Naive thymus-derived CD4-positive, alpha-beta T cell (primary cell): ENCODE results near the gene FXN. TPM values are rescaled to one million over a fixed set of nuclear protein-coding genes. Genes with fewer than 3 reads are reported as not detected.

Experiments
- ATAC-seq: fragments of 150-1000 bp; cut with Tn5 transposase; 2 replicates; pipeline ENCODE4 v1.10.0; 2021; ENCODE audit warnings: mild to moderate bottlenecking, moderate library complexity
- CTCF ChIA-PET: fragments of 350-600 bp; sonication (Branson Sonifier 250); formaldehyde crosslinking; loops from one replicate; lab custom pipeline; 2021; ENCODE audit warnings: antibody characterized with exemption; lab: Charles Lee
- POLR2A ChIA-PET: fragments of 350-600 bp; sonication (Branson Sonifier 250); formaldehyde crosslinking; loops from one replicate; lab custom pipeline; 2021; ENCODE audit warnings: antibody characterized with exemption, inconsistent platforms; lab: Charles Lee
- DNase-seq, 9 donors: peaks; one replicate each; pipeline versions ENCODE4 v3.0.0 to v3.0.0-alpha.2; 2020 to 2022; ENCODE audit warnings: mixed read lengths in 1 of 9
- H3K27ac ChIP-seq: one replicate; pipeline ENCODE4 v1.7.0; 2013; ENCODE audit warnings: mild to moderate bottlenecking, low read depth, low read length, moderate library complexity
- H3K27me3 ChIP-seq, 2 donors: one replicate each; pipeline ENCODE4 v1.7.0; 2013; ENCODE audit warnings: low read length in 2 of 2, mild to moderate bottlenecking in 2 of 2, moderate library complexity in 2 of 2; ENCODE audit not compliant: control insufficient read depth in 2 of 2, insufficient read depth in 2 of 2
- H3K36me3 ChIP-seq, 3 experiments: 1 replicate in 2 of 3; 2 replicates in 1 of 3; pipeline ENCODE4 v1.7.0; 2013; ENCODE audit warnings: low read length in 3 of 3, mild to moderate bottlenecking in 3 of 3, moderate library complexity in 1 of 3; ENCODE audit not compliant: insufficient read depth in 3 of 3, control insufficient read depth in 2 of 3
- H3K4me1 ChIP-seq, 2 donors: one replicate each; pipeline ENCODE4 v1.7.0; 2013; ENCODE audit warnings: low read length in 2 of 2, mild to moderate bottlenecking in 2 of 2, moderate library complexity in 1 of 2; ENCODE audit not compliant: control insufficient read depth in 2 of 2, insufficient read depth in 2 of 2
- H3K4me3 ChIP-seq: 2 replicates; pipeline ENCODE4 v1.7.0; 2013; ENCODE audit warnings: mild to moderate bottlenecking, low read length
- H3K9me3 ChIP-seq, 3 experiments: 1 replicate in 2 of 3; 2 replicates in 1 of 3; pipeline ENCODE4 v1.7.0; 2013; ENCODE audit warnings: low read length in 3 of 3; ENCODE audit not compliant: control insufficient read depth in 2 of 3
- H3K27ac Mint-ChIP-seq, 9 donors: one replicate each; pipeline ENCODE4 v1.8.0; 2020 to 2022; ENCODE audit warnings: mixed read lengths in 9 of 9, mild to moderate bottlenecking in 8 of 9, moderate library complexity in 5 of 9, inconsistent platforms in 2 of 9
- H3K27me3 Mint-ChIP-seq, 5 donors: one replicate each; pipeline ENCODE4 v1.8.0; 2021 to 2022; ENCODE audit warnings: mixed read lengths in 5 of 5, mild to moderate bottlenecking in 1 of 5
- H3K36me3 Mint-ChIP-seq, 5 donors: one replicate each; pipeline ENCODE4 v1.8.0; 2020 to 2022; ENCODE audit warnings: mixed read lengths in 5 of 5, mild to moderate bottlenecking in 3 of 5, inconsistent platforms in 1 of 5
- H3K4me1 Mint-ChIP-seq, 7 donors: one replicate each; pipeline ENCODE4 v1.8.0; 2020 to 2022; ENCODE audit warnings: mixed read lengths in 7 of 7, mild to moderate bottlenecking in 3 of 7, inconsistent platforms in 1 of 7
- H3K4me3 Mint-ChIP-seq, 10 donors: one replicate each; pipeline ENCODE4 v1.8.0; 2020 to 2022; ENCODE audit warnings: mild to moderate bottlenecking in 10 of 10, mixed read lengths in 10 of 10, moderate library complexity in 6 of 10, inconsistent platforms in 2 of 10
- H3K9me3 Mint-ChIP-seq, 11 donors: one replicate each; pipeline ENCODE4 v1.8.0; 2020 to 2022; ENCODE audit warnings: mixed read lengths in 11 of 11, mild to moderate bottlenecking in 4 of 11, inconsistent platforms in 1 of 11, moderate library complexity in 1 of 11
- intact Hi-C, 2 donors: fragments of 100-400 bp; cut with micrococcal nuclease; formaldehyde crosslinking; loops; one replicate each; pipeline ENCODE4 v1.15.1; 2023
- polyA plus RNA-seq, 2 donors: library from polyadenylated mRNA; unstranded; fragments of 300-500 nt; fragmentation: Illumina TruSeq; gene quantifications; one replicate each; pipeline ENCODE4 v1.2.3, GENCODE V29; 2021
- total RNA-seq, 6 experiments: library from RNA in 5 of 6; stranded (reverse) in 5 of 6; gene quantifications; 1 replicate in 5 of 6; 2 replicates in 1 of 6; pipeline ENCODE4 v1.2.3 and lab custom pipeline; 2021 to 2026

FXN gene
- total and polyA plus RNA-seq, 7 experiments from 2014 or later: 16.7 to 84.7 (median 20.0) TPM

DNA sequence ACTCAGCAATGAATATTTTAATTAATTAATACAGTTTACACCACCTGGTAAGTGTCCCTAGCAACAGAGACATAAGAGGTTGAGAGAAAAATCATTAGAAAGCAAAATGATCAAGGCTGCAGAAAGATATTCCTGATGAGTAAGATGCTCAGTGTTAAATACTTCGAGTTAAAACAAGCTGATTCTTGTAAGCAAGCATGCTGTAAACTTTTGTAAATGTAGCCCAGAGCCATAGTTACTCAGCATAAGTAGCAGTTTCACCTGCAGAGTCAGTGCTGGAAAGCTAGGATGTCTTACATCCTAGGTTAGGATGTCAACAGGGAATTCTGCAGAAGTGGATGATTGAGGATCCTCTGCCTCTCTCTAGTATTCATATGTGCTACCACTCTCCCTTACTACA, 25.8 kb upstream of the FXN start:
- Mint-ChIP-seq H3K4me1 (peaks cover 5 to 14% (median 10%) of the 10 kb centered on the region in 7 donors), H3K9me3 (no peaks in the 10 kb centered on the region), H3K36me3 (peaks cover 0 to under 1% (median 0%) of the 10 kb centered on the region in 5 donors), H3K4me3 (no peak overlapping the region), H3K27ac (no peak overlapping the region), H3K27me3 (peaks cover 5 to 20% (median 13%) of the 10 kb centered on the region in 5 donors)
- no peaks in the 10 kb centered on the region for H3K36me3 ChIP-seq
- H3K27ac ChIP-seq: no peak overlapping the region
- ChIA-PET POLR2A (interaction anchor here (1.0 kb wide), 1 partner anchor 11 kb away, joined by 3 read pairs; no protein-coding TSS in a partner anchor), CTCF (interaction anchor here (0.6 to 1.9 kb wide), 4 partner anchors 10 to 426 kb away, joined by 3 to 7 read pairs (median 4); no protein-coding TSS in a partner anchor)
- no peak for DNase-seq
- no peak overlapping the region for H3K4me3 ChIP-seq
- H3K27me3 ChIP-seq: no peaks in the 10 kb centered on the region
- no peak for ATAC-seq
- H3K4me1 ChIP-seq: peaks cover 0 to 11% of the 10 kb centered on the region in 2 donors
- no peaks in the 10 kb centered on the region for H3K9me3 ChIP-seq
- intact Hi-C loops: no loop called here

DNA sequence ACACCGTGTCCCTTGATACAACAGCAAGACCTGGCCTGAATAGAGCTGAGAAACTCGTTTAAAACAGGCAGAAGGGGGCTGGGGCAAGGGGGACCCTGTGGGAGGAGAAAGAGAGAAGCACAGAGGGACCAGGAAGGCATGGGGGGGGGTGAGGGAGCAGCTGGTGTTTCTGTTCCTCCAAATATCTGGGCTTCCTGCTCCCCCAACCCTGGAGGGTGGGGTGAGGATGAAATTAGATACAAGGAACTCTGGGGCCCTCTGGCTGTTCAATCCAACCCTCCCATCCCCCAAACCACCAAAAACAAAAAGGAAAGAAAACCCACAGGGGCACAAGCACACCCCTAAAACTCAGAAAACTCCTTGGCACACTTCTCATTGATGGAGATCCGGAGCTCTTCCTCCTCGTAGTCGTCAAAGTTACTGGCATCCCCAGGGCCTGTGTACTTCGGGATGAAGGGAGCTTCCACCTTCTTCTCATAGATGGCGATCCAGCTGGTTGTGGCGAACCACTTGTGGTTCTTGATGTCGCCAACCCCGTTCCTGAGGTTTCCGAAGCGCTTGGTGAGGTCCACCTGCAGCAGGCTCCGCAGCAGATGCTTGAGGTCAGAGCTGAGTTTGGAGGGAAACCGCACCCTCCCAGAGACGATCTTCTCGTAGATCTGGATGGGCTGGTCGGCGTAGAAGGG, 22.7 kb upstream of the FXN start:
- H3K27ac ChIP-seq: no peak overlapping the region
- Mint-ChIP-seq H3K27ac (peak overlapping the region in 1 of 9 donors; percentile 70), H3K27me3 (peaks cover 6 to 27% (median 13%) of the 10 kb centered on the region in 5 donors), H3K36me3 (peaks cover 0 to 3% (median 0%) of the 10 kb centered on the region in 5 donors), H3K4me3 (peak overlapping the region in 6 of 10 donors; percentile 29 to 67 (median 50)), H3K4me1 (peaks cover 5 to 20% (median 10%) of the 10 kb centered on the region in 7 donors), H3K9me3 (no peaks in the 10 kb centered on the region)
- DNase-seq (no peak), ATAC-seq (no peak)
- intact Hi-C loops: no loop called here
- no peaks in the 10 kb centered on the region for H3K36me3 ChIP-seq
- H3K4me1 ChIP-seq: peaks cover 0 to 11% of the 10 kb centered on the region in 2 donors
- no peaks in the 10 kb centered on the region for H3K27me3 ChIP-seq
- POLR2A ChIA-PET: interaction anchor here (0.6 kb wide), 1 partner anchor 12 kb away, joined by 3 read pairs; no protein-coding TSS in a partner anchor
- H3K4me3 ChIP-seq: no peak overlapping the region
- CTCF ChIA-PET: interaction anchor here (0.6 to 1.0 kb wide), 3 partner anchors 16 to 179 kb away, joined by 3 to 4 read pairs (median 3); partner anchors contain the start of gene FXN
- H3K9me3 ChIP-seq: no peaks in the 10 kb centered on the region

DNA sequence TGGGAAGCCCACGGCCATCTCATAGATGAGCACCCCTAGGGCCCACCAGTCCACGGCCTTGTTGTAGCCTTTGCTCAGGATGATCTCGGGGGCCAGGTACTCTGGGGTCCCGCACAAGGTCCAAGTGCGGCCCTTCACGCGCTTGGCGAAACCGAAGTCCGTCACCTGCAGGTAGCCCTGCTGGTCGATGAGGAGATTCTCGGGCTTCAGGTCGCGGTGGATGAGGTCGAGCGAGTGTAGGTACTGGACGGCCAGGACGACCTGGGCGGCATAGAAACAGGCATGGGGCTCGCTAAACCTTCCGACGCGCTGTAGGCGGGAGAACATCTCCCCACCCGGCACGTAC, 22.2 kb upstream of the FXN start:
- Mint-ChIP-seq H3K9me3 (no peaks in the 10 kb centered on the region), H3K4me3 (peak overlapping the region in 3 of 10 donors; percentile 46 to 67 (median 51)), H3K4me1 (peaks cover 7 to 25% (median 15%) of the 10 kb centered on the region in 7 donors), H3K36me3 (peaks cover 0 to 3% (median 0%) of the 10 kb centered on the region in 5 donors), H3K27me3 (peaks cover 6 to 27% (median 13%) of the 10 kb centered on the region in 5 donors), H3K27ac (peak overlapping the region in 1 of 9 donors; percentile 70)
- DNase-seq (no peak), ATAC-seq (no peak)
- ChIA-PET CTCF (interaction anchor here (1.0 kb wide), 1 partner anchor 22 kb away, joined by 4 read pairs; the partner anchor contains the start of gene FXN), POLR2A (interaction anchor here (0.6 kb wide), 1 partner anchor 13 kb away, joined by 3 read pairs; no protein-coding TSS in a partner anchor)
- intact Hi-C loops: no loop called here
- no peak overlapping the region for H3K4me3 ChIP-seq
- no peaks in the 10 kb centered on the region for H3K27me3 ChIP-seq
- no peaks in the 10 kb centered on the region for H3K9me3 ChIP-seq
- peaks cover 0 to 11% of the 10 kb centered on the region in 2 donors for H3K4me1 ChIP-seq
- H3K27ac ChIP-seq: no peak overlapping the region
- no peaks in the 10 kb centered on the region for H3K36me3 ChIP-seq

DNA sequence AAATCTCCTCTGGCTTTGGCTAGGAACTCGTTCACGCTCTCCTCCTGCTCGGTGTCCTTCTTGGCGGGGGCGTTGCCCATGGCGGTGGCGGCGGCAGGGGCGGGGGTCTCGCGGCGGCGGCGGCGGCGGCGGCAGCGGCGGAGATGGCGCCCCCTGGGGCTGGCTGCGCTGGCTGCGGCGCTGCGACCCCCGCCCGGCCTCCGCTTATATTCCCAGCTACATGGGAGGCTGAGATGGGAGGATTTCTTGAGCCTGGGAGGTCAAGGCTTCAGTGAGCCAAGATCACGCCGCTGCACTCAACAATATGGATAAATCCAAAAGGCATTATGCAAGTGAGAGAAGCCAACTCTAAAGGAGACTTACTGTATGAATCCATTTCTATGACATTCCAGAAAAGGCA, 21.5 kb upstream of the FXN start, which contains the start of gene PRKACG:
Gene PRKACG, minus strand, starts transcription at position 101 of the 400 bp plus-strand sequence. Its CDS starts 21 bp downstream, at position 80.
- peak within 1 kb of the TSS in 6 of 10 donors; percentile 29 to 67 (median 50) for H3K4me3 Mint-ChIP-seq
- peak within 1 kb of the TSS in 1 of 9 donors; percentile 70 for H3K27ac Mint-ChIP-seq
- DNase-seq (no peak), ATAC-seq (no peak)
- no peak within 1 kb of the TSS for H3K4me3 ChIP-seq
- ChIA-PET CTCF (no interaction called here), POLR2A (no interaction called here)
- H3K4me1 Mint-ChIP-seq: peaks cover 10 to 31% (median 22%) of the 10 kb centered on the region in 7 donors
- no peaks in the 10 kb centered on the region for H3K9me3 ChIP-seq
- no peaks in the 10 kb centered on the region for H3K9me3 Mint-ChIP-seq
- peaks cover 0 to 3% (median 0%) of the 10 kb centered on the region in 5 donors for H3K36me3 Mint-ChIP-seq
- no peaks in the 10 kb centered on the region for H3K36me3 ChIP-seq
- H3K27me3 ChIP-seq: no peaks in the 10 kb centered on the region
- no peak within 1 kb of the TSS for H3K27ac ChIP-seq
- peaks cover 0 to 15% of the 10 kb centered on the region in 2 donors for H3K4me1 ChIP-seq
- intact Hi-C loops: no loop called here
- peaks cover 6 to 27% (median 13%) of the 10 kb centered on the region in 5 donors for H3K27me3 Mint-ChIP-seq

DNA sequence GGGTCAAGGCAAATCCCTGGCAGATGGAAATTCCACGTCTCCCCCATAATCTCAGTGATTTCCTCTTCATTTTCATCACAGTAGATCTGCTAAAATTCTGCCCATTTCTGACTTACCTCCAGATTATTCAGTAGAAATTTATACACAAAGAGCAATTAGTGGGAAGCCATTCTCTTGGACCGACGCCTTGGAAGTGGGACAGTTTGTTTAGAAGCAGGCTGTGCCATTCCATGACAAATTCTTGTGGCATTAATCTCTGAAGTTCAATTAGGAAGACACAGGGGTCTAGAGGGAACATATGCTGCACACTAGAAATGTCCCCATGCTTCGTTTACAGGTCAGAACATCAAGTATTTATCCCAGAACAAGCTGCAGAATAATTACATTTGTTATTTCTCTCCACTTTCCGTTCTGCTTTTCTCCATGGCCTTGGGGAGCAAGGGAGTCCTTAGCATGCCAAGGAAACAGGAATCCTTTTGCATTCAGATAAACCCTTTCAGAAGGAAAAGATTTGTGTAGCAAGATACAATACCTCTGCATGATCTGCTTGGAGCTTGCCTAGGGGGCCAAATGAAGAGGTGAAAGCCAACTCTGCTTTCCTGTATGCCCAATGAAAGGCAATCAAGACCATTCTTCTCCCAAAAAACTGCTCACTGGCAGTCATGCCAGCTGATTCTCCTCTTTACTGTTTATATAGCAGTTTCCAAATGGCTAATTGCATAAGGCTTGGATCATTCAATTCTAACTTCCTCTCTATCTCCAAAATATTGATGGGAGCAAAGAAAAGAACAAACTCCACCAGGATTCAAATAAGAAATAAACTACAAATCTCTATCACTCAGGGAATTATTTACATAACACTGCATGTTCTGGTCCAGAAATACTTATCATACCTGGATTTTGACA, 19.1 kb upstream of the FXN start:
- ATAC-seq: no peak
- H3K4me1 Mint-ChIP-seq: peaks cover 26 to 51% (median 43%) of the 10 kb centered on the region in 7 donors

DNA sequence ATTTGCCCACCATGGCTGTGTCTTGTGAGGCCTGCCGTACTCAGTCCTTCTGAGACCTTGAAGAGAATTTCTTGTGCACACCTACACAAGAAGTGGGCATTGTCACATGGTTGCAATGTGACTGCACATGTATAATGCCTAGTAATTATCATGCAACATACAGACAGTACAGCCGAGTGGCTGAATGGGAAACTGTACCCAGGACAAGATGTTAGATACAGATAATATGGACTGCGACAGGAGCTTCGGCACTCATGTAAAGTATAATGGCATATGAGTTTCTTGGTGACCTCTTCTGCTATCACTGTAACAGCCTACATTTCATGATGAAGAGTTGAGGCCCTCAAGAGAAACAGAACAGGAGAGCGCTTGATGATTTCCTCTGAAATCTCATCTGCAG, 16.8 kb upstream of the FXN start:
- Mint-ChIP-seq H3K27ac (peak overlapping the region in 8 of 9 donors; percentile 15 to 84 (median 62)), H3K4me1 (peaks cover 27 to 47% (median 41%) of the 10 kb centered on the region in 7 donors), H3K4me3 (peak overlapping the region in 8 of 10 donors; percentile 18 to 55 (median 44))

More for the DNA sequence above, 19.1 kb upstream of the FXN start:
- Mint-ChIP-seq H3K36me3 (peaks cover 0 to 3% (median 0%) of the 10 kb centered on the region in 5 donors), H3K4me3 (no peak overlapping the region), H3K27me3 (peaks cover 6 to 25% (median 8%) of the 10 kb centered on the region in 5 donors), H3K9me3 (no peaks in the 10 kb centered on the region), H3K27ac (no peak overlapping the region)
- Histone ChIP-seq H3K36me3 (no peaks in the 10 kb centered on the region), H3K9me3 (no peaks in the 10 kb centered on the region), H3K27ac (no peak overlapping the region), H3K27me3 (no peaks in the 10 kb centered on the region), H3K4me3 (no peak overlapping the region), H3K4me1 (peaks cover 7 to 32% of the 10 kb centered on the region in 2 donors)
- no peak for DNase-seq
- POLR2A ChIA-PET: no interaction called here
- intact Hi-C loops: no loop called here
- CTCF ChIA-PET: no interaction called here

More for the DNA sequence above, 16.8 kb upstream of the FXN start:
- intact Hi-C loops: loop anchor here (1.0 kb wide), 2 partner anchors 9 to 17 kb away; partner anchors contain the start of gene FXN (in 1 of the 2)
- Mint-ChIP-seq H3K9me3 (no peaks in the 10 kb centered on the region), H3K36me3 (peaks cover 0 to 3% (median 0%) of the 10 kb centered on the region in 5 donors), H3K27me3 (peaks cover 0 to 20% (median 4%) of the 10 kb centered on the region in 5 donors)
- Histone ChIP-seq H3K4me1 (peaks cover 7 to 21% of the 10 kb centered on the region in 2 donors), H3K27me3 (no peaks in the 10 kb centered on the region), H3K9me3 (no peaks in the 10 kb centered on the region), H3K4me3 (no peak overlapping the region), H3K27ac (no peak overlapping the region), H3K36me3 (no peaks in the 10 kb centered on the region)
- DNase-seq (no peak), ATAC-seq (no peak)
- CTCF ChIA-PET: interaction anchor here (1.5 to 2.9 kb wide), 3 partner anchors 9 to 19 kb away, joined by 5 to 17 read pairs (median 9); no protein-coding TSS in a partner anchor
- POLR2A ChIA-PET: interaction anchor here (0.7 kb wide), 1 partner anchor 10 kb away, joined by 3 read pairs; no protein-coding TSS in a partner anchor
